GM19463 (cell line): Measurements from ENCODE around the gene FGFR2.

Experiments
- ATAC-seq: cut with Tn5 transposase; IDR thresholded peaks from one replicate; pipeline ENCODE4 v1.9.1; 2021; ENCODE audit warnings: mild to moderate bottlenecking, moderate library complexity; ENCODE audit not compliant: unreplicated experiment

The FGFR2 gene

GRCh38 chr10:121459622-121460453 is 138.4 kb downstream of the FGFR2 start:
- no peak for ATAC-seq

- no peak for ATAC-seq
Measured at GRCh38 chr10:121459279-121459621, 139.0 kb downstream of the FGFR2 start.

GRCh38 chr10:121457729-121458128 is 140.5 kb downstream of the FGFR2 start:
- ATAC-seq = no peak

GRCh38 chr10:121455377-121455776 is 142.9 kb downstream of the FGFR2 start:
- ATAC-seq = no peak

GRCh38 chr10:121454781-121455180 is 143.5 kb downstream of the FGFR2 start:
- no peak for ATAC-seq

GRCh38 chr10:121453160-121453559 is 145.1 kb downstream of the FGFR2 start:
- no peak for ATAC-seq

- no peak for ATAC-seq
Measured at GRCh38 chr10:121452581-121452980, 145.7 kb downstream of the FGFR2 start.

GRCh38 chr10:121450247-121450646 is 148.0 kb downstream of the FGFR2 start:
- ATAC-seq = no peak

GRCh38 chr10:121449482-121449924 is 148.7 kb downstream of the FGFR2 start:
- peak; percentile 35 for ATAC-seq

- peak; percentile 95 for ATAC-seq
Measured at GRCh38 chr10:121448766-121449421, 149.3 kb downstream of the FGFR2 start.

- ATAC-seq = no peak
Measured at GRCh38 chr10:121444520-121445165, 153.6 kb downstream of the FGFR2 start.

- ATAC-seq = no peak
Measured at GRCh38 chr10:121442086-121442935, 155.9 kb downstream of the FGFR2 start.

- no peak for ATAC-seq
Measured at GRCh38 chr10:121440461-121440860, 157.8 kb downstream of the FGFR2 start.

- ATAC-seq = no peak
Measured at GRCh38 chr10:121438333-121438732, 159.9 kb downstream of the FGFR2 start.

GRCh38 chr10:121437596-121437995 is 160.6 kb downstream of the FGFR2 start:
- ATAC-seq = no peak

- no peak for ATAC-seq
Measured at GRCh38 chr10:121436630-121437341, 161.5 kb downstream of the FGFR2 start.

- ATAC-seq = no peak
Measured at GRCh38 chr10:121436281-121436629, 162.0 kb downstream of the FGFR2 start.

- no peak for ATAC-seq
Measured at GRCh38 chr10:121435099-121435875, 163.0 kb downstream of the FGFR2 start.

GRCh38 chr10:121433965-121434364 is 164.3 kb downstream of the FGFR2 start:
- no peak for ATAC-seq

GRCh38 chr10:121428867-121429266 is 169.4 kb downstream of the FGFR2 start:
- ATAC-seq = no peak
